Astrocyte (in vitro differentiated cells and primary cell): Measurements from ENCODE around the gene ZP3. TPM values are rescaled to one million over a fixed set of nuclear protein-coding genes. Genes with fewer than 3 reads are reported as not detected.
"Not testable (repeated sequence)": the region's sequence is repeated elsewhere in the genome, so short reads cannot be mapped to it uniquely, and the experiment has no call there.

Experiments used
- DNase-seq: peaks from one replicate; pipeline ENCODE4 v3.0.0-alpha.2; 2010; ENCODE audit warnings: low read depth
- FAIRE-seq: peaks from 2 replicates; lab custom pipeline; 2011; peaks lifted over from hg19 to GRCh38; lab: Jason Lieb, UNC
- H2AFZ ChIP-seq: 2 replicates; pipeline ENCODE4 v1.6.0; 2012; ENCODE audit warnings: low read depth, low read length, inconsistent platforms
- H3K27ac ChIP-seq: 2 replicates; pipeline ENCODE4 v1.5.1; 2011; ENCODE audit warnings: low read depth, low read length, inconsistent platforms
- H3K27me3 ChIP-seq: 2 replicates; pipeline ENCODE4 v1.6.0; 2011; ENCODE audit warnings: low read length, inconsistent platforms; ENCODE audit not compliant: insufficient read depth
- H3K36me3 ChIP-seq: 2 replicates; pipeline ENCODE4 v1.5.1; 2011; ENCODE audit warnings: low read length, inconsistent platforms; ENCODE audit not compliant: insufficient read depth
- H3K4me1 ChIP-seq: 2 replicates; pipeline ENCODE4 v1.5.1; 2011; ENCODE audit warnings: low read length, inconsistent platforms; ENCODE audit not compliant: insufficient read depth
- H3K4me2 ChIP-seq: 2 replicates; pipeline ENCODE4 v1.6.0; 2012; ENCODE audit warnings: low read length, inconsistent platforms
- H3K4me3 ChIP-seq: 2 replicates; pipeline ENCODE4 v1.5.1; 2011; ENCODE audit warnings: low read depth, mild to moderate bottlenecking, low read length, inconsistent platforms; ENCODE audit not compliant: insufficient read depth
- H3K79me2 ChIP-seq: 2 replicates; pipeline ENCODE4 v1.6.0; 2012; ENCODE audit warnings: mild to moderate bottlenecking, low read length, inconsistent platforms; ENCODE audit not compliant: insufficient read depth
- H3K9ac ChIP-seq: 2 replicates; pipeline ENCODE4 v1.6.0; 2012; ENCODE audit warnings: mild to moderate bottlenecking, low read length, inconsistent platforms
- H3K9me3 ChIP-seq: 2 replicates; pipeline ENCODE4 v1.5.1; 2012; ENCODE audit warnings: low read depth, mild to moderate bottlenecking, low read length, inconsistent platforms; ENCODE audit not compliant: insufficient read depth
- H4K20me1 ChIP-seq: 2 replicates; pipeline ENCODE4 v1.6.0; 2012; ENCODE audit warnings: low read length, inconsistent platforms; ENCODE audit not compliant: insufficient read depth
- H3K27ac Mint-ChIP-seq: one replicate; pipeline ENCODE4 v1.8.0; 2021; ENCODE audit warnings: mild to moderate bottlenecking, mixed read lengths; ENCODE audit not compliant: unreplicated experiment
- H3K27me3 Mint-ChIP-seq: one replicate; pipeline ENCODE4 v1.8.0; 2021; ENCODE audit warnings: low read depth, mixed read lengths; ENCODE audit not compliant: unreplicated experiment
- H3K36me3 Mint-ChIP-seq: one replicate; pipeline ENCODE4 v1.8.0; 2021; ENCODE audit warnings: low read depth, mixed read lengths; ENCODE audit not compliant: unreplicated experiment
- H3K4me1 Mint-ChIP-seq: one replicate; pipeline ENCODE4 v1.8.0; 2021; ENCODE audit warnings: low read depth, mixed read lengths; ENCODE audit not compliant: unreplicated experiment
- H3K4me3 Mint-ChIP-seq: one replicate; pipeline ENCODE4 v1.8.0; 2021; ENCODE audit warnings: mild to moderate bottlenecking, moderate library complexity, mixed read lengths; ENCODE audit not compliant: unreplicated experiment
- H3K9me3 Mint-ChIP-seq: one replicate; pipeline ENCODE4 v1.8.0; 2021; ENCODE audit warnings: mild to moderate bottlenecking, mixed read lengths; ENCODE audit not compliant: unreplicated experiment
- total RNA-seq: library from RNA; stranded (reverse); gene quantifications from 2 replicates; pipeline ENCODE4 v1.2.1, GENCODE V29; 2021

Gene ZP3
- total RNA-seq, 1 donor from 2014 or later, result 2.6 TPM

- H3K9ac ChIP-seq, H3K9me3 ChIP-seq, H3K4me2 ChIP-seq, H3K27ac Mint-ChIP-seq, DNase-seq, H4K20me1 ChIP-seq, H3K27me3 Mint-ChIP-seq, H3K36me3 Mint-ChIP-seq, H3K4me3 Mint-ChIP-seq, H3K36me3 ChIP-seq, H3K79me2 ChIP-seq, H3K4me3 ChIP-seq, FAIRE-seq, H3K27me3 ChIP-seq, H3K4me1 ChIP-seq, H3K4me1 Mint-ChIP-seq, H3K27ac ChIP-seq, H2AFZ ChIP-seq, H3K9me3 Mint-ChIP-seq: not testable (repeated sequence)
These were observed 37.6 kb downstream of the ZP3 start for GRCh38 chr7:76462271-76462882.

GRCh38 chr7:76464959-76465358, 40.2 kb downstream of the ZP3 start:
- FAIRE-seq, H3K4me3 Mint-ChIP-seq, H3K36me3 ChIP-seq, H4K20me1 ChIP-seq, H2AFZ ChIP-seq, H3K27me3 ChIP-seq, H3K27ac Mint-ChIP-seq, H3K9me3 ChIP-seq, H3K36me3 Mint-ChIP-seq, H3K4me1 ChIP-seq, H3K4me3 ChIP-seq, DNase-seq, H3K9me3 Mint-ChIP-seq, H3K27ac ChIP-seq, H3K79me2 ChIP-seq, H3K27me3 Mint-ChIP-seq, H3K9ac ChIP-seq, H3K4me1 Mint-ChIP-seq, H3K4me2 ChIP-seq: not testable (repeated sequence)

- not testable (repeated sequence) for DNase-seq, H3K27me3 Mint-ChIP-seq, H3K36me3 ChIP-seq, H3K4me2 ChIP-seq, H3K9me3 Mint-ChIP-seq, H3K4me3 Mint-ChIP-seq, H3K27me3 ChIP-seq, H3K4me1 ChIP-seq, FAIRE-seq, H3K36me3 Mint-ChIP-seq, H4K20me1 ChIP-seq, H3K4me3 ChIP-seq, H2AFZ ChIP-seq, H3K27ac Mint-ChIP-seq, H3K27ac ChIP-seq, H3K9me3 ChIP-seq, H3K79me2 ChIP-seq, H3K9ac ChIP-seq, H3K4me1 Mint-ChIP-seq
These were observed 41.2 kb downstream of the ZP3 start for GRCh38 chr7:76465950-76466349.

GRCh38 chr7:76467743-76468404, 43.1 kb downstream of the ZP3 start:
- not testable (repeated sequence) for H3K4me1 Mint-ChIP-seq, H3K27ac Mint-ChIP-seq, H3K4me2 ChIP-seq, H3K27ac ChIP-seq, FAIRE-seq, H3K9me3 ChIP-seq, H3K27me3 ChIP-seq, H3K9me3 Mint-ChIP-seq, H4K20me1 ChIP-seq, H3K27me3 Mint-ChIP-seq, H3K9ac ChIP-seq, H3K36me3 ChIP-seq, H3K79me2 ChIP-seq, H2AFZ ChIP-seq, H3K4me3 Mint-ChIP-seq, H3K4me1 ChIP-seq, DNase-seq, H3K4me3 ChIP-seq, H3K36me3 Mint-ChIP-seq

GRCh38 chr7:76471556-76472221, 46.9 kb downstream of the ZP3 start:
- not testable (repeated sequence) for DNase-seq, H3K9me3 ChIP-seq, H3K4me2 ChIP-seq, H3K9me3 Mint-ChIP-seq, H3K79me2 ChIP-seq, H3K9ac ChIP-seq, H2AFZ ChIP-seq, H3K36me3 Mint-ChIP-seq, H3K27ac ChIP-seq, H3K27ac Mint-ChIP-seq, H4K20me1 ChIP-seq, H3K4me3 Mint-ChIP-seq, FAIRE-seq, H3K4me1 Mint-ChIP-seq, H3K27me3 ChIP-seq, H3K4me3 ChIP-seq, H3K4me1 ChIP-seq, H3K27me3 Mint-ChIP-seq, H3K36me3 ChIP-seq

GRCh38 chr7:76473097-76473496, 48.3 kb downstream of the ZP3 start:
- not testable (repeated sequence) for H3K9me3 ChIP-seq, H3K36me3 Mint-ChIP-seq, H3K4me2 ChIP-seq, H3K4me3 Mint-ChIP-seq, H3K4me1 ChIP-seq, H3K27ac Mint-ChIP-seq, H3K36me3 ChIP-seq, H3K9ac ChIP-seq, H4K20me1 ChIP-seq, H3K27ac ChIP-seq, DNase-seq, H3K4me1 Mint-ChIP-seq, H3K27me3 Mint-ChIP-seq, H3K27me3 ChIP-seq, FAIRE-seq, H3K9me3 Mint-ChIP-seq, H3K4me3 ChIP-seq, H2AFZ ChIP-seq, H3K79me2 ChIP-seq
